ENCODE data around the gene ZP1.

- TF ChIP-seq ZNF449 (tag by site-specific recombination; IDR thresholded peaks at IDR 0.05) = no peak
- TF ChIP-seq ZNF274 (IDR thresholded peaks at IDR 0.05; ENCODE audit: low read length) = no peak
- no peak for TF ChIP-seq ZNF274 (tag by site-specific recombination; IDR thresholded peaks at IDR 0.05; ENCODE audit: borderline replicate concordance)
- TF ChIP-seq PATZ1 (tag by site-specific recombination; IDR thresholded peaks at IDR 0.05) = no peak
- no peak for TF ChIP-seq CTCF (tag by site-specific recombination; IDR thresholded peaks at IDR 0.05)
- TF ChIP-seq ZNF121 (tag by site-specific recombination; IDR thresholded peaks at IDR 0.05) = no peak
- TF ChIP-seq ZNF37A (tag by site-specific recombination; IDR thresholded peaks at IDR 0.05) = no peak
Observed at GRCh38 chr11:60857378-60858232, 9.7 kb upstream of the ZP1 start.

Data from HEK293 (cell line).